HG02678 (cell line): ENCODE measurements around the gene ATP8A1.

ENCODE experiments used
- ATAC-seq: cut with Tn5 transposase; IDR thresholded peaks from one replicate; pipeline ENCODE4 v1.9.1; 2021; ENCODE audit warnings: mild to moderate bottlenecking, moderate library complexity; ENCODE audit not compliant: unreplicated experiment

ATP8A1 gene

GRCh38 chr4:42574870-42575430 lies 82.0 kb downstream of the ATP8A1 start:
- no peak for ATAC-seq

DNA sequence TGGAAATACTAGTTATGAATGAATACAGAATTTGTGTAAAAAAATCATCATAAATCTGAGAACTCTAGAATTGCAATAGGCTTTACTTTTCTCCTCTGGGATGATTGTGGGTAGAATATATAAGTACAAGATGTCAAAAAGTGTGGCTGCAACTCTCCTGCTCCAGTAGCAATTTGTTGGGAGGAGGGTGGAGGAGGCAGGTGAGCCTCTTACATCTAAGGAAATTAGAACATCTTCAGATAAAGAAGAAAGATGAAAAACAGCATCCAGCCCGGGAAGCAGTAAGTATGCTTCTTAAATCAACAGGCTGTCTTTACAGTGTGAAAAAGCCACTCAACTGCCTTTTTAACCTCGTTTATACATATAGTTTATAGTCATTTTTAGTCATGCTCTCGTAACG lies 83.7 kb downstream of the ATP8A1 start:
- ATAC-seq, result no peak

- ATAC-seq, result no peak
These were observed 86.7 kb downstream of the ATP8A1 start for GRCh38 chr4:42570221-42570620.

GRCh38 chr4:42568610-42569207 lies 88.2 kb downstream of the ATP8A1 start:
- peak; percentile 95 for ATAC-seq

- no peak for ATAC-seq
These were observed 90.1 kb downstream of the ATP8A1 start for GRCh38 chr4:42566835-42567234.

GRCh38 chr4:42562016-42562415 lies 94.9 kb downstream of the ATP8A1 start:
- no peak for ATAC-seq

- ATAC-seq, result no peak
These were observed 95.9 kb downstream of the ATP8A1 start for GRCh38 chr4:42561031-42561430.

DNA sequence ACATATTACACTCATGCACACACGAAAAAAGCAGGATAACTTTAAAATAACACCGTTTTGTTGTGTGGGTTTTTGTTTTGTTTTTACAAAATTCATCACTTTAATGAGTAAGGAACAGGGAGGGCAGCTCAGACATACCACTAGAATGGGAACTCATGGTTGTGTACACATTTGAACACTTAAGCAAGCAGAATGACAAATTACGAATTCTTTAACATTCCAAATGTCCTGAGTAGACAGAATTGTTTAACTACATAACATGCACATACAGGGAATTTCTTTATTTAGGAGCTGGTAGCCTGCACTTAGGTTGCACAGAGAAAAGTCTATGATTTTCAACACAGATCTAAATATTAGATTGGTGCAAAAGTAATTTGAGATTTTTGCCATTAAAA lies 96.4 kb downstream of the ATP8A1 start:
- ATAC-seq, result no peak

DNA sequence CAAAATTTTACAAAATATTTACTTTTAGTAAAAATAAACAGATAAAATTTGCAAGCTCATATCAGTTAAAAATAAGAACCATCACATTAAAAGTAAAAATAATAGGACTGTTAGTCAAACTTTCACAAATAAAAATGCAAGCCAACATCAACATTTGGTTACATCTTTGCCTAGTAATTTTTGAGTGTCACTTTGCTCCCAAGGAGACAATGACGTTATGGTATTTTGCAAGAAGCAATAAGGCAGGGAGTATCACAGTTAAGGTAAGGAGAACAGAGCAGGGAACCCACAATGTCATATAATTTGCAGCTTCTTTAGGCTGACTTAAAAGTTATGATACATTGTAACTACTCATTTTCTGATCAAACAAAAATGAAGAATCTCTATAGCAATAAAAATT lies 98.7 kb downstream of the ATP8A1 start:
- no peak for ATAC-seq

- ATAC-seq, result no peak
These were observed 101.1 kb downstream of the ATP8A1 start for GRCh38 chr4:42555828-42556227.

- ATAC-seq, result no peak
These were observed 102.8 kb downstream of the ATP8A1 start for GRCh38 chr4:42554072-42554471.

DNA sequence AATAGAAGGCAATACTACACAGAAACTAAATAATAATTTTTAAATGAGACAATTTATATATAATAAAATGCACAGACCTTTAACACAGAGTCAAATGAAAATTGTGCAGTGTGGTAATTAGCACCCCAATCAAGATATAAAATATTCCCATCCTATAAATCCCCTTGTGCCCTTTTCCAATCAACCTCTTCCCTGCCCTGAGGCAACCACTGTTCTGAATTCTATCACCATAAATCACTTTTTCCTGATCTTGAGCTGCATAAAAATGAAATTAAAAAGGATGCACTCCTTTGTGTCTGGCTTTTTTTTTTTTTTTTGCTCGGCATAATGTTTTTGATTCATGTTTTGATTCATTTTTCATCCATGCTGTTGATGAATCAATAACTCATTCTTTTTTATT lies 107.0 kb downstream of the ATP8A1 start:
- ATAC-seq, result no peak

GRCh38 chr4:42547805-42548204 lies 109.1 kb downstream of the ATP8A1 start:
- no peak for ATAC-seq

DNA sequence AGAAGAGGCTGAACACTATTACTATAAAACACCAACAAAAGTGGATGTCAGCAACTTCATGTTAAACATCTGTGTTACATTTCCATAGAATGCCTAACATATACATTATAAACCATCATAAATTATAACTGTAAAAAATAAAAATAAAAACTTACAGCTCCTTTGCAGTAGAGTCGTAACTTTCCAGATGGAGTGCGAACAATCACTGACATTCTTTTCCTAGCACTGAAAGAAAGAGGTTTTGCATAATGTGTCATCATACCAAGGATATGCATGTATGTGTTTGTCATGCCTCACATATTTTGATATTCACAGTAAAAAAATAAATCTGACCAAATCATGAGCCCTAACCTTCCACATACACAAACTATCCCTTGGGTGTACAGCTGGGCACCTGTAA lies 113.1 kb downstream of the ATP8A1 start:
- ATAC-seq, result no peak

- ATAC-seq, result no peak
These were observed 113.8 kb downstream of the ATP8A1 start for GRCh38 chr4:42543126-42543525.

- no peak for ATAC-seq
These were observed 115.3 kb downstream of the ATP8A1 start for GRCh38 chr4:42541647-42542046.

DNA sequence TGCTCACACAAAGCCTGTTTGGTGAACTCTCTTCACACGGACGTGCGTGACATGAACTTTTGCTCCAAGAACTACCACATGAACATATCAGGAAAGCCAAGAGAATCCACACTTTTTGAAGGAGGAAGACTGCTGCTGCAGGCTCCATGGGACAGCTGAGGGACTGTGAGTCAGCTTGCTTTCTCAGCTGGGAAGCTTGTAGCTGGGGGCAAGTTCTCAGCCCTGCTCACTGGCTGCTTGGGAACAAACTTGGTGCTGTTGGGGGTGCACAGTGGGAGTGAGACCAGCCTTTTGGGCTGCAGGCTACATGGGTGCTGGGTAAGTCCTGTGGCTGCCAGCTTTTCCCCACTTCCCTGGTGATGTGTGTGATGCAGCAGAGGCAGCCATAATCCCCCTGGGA lies 123.9 kb downstream of the ATP8A1 start:
- no peak for ATAC-seq

- no peak for ATAC-seq
These were observed 125.4 kb downstream of the ATP8A1 start for GRCh38 chr4:42531341-42532030.

- ATAC-seq, result no peak
These were observed 133.7 kb downstream of the ATP8A1 start for GRCh38 chr4:42523066-42523718.

- peak; percentile 59 for ATAC-seq
These were observed 137.0 kb downstream of the ATP8A1 start for GRCh38 chr4:42519803-42520417.

GRCh38 chr4:42515156-42515884 lies 141.6 kb downstream of the ATP8A1 start:
- ATAC-seq, result peak; percentile 47
